ENCODE measurements around the gene CFAP45. TPM values are rescaled to one million over a fixed set of nuclear protein-coding genes. Genes with fewer than 3 reads are reported as not detected.

The CFAP45 gene
- total and polyA plus RNA-seq, 12 donors: 0.17 to 1.5 (median 0.56) TPM

DNA sequence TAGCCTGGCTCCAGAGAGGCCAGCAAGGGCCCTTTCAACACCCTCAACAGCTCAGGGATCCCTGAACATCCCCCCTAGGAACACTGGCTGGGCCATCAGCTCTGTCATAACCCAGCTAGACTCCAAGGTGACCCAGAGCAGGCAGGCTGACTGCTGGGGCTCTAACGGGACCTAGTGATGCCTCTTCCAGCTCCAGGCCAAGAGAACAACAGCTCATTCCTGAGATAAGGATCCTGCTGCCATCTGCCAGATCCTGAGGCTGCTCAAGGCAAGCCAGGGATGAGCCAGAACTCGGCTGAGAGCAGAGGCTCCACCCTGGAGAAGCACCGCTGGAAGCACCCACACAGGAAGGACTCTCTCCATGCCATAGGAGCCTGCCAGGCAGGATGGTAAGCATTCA is 39.5 kb downstream of the CFAP45 start:
- TF ChIP-seq, protein P1, sequence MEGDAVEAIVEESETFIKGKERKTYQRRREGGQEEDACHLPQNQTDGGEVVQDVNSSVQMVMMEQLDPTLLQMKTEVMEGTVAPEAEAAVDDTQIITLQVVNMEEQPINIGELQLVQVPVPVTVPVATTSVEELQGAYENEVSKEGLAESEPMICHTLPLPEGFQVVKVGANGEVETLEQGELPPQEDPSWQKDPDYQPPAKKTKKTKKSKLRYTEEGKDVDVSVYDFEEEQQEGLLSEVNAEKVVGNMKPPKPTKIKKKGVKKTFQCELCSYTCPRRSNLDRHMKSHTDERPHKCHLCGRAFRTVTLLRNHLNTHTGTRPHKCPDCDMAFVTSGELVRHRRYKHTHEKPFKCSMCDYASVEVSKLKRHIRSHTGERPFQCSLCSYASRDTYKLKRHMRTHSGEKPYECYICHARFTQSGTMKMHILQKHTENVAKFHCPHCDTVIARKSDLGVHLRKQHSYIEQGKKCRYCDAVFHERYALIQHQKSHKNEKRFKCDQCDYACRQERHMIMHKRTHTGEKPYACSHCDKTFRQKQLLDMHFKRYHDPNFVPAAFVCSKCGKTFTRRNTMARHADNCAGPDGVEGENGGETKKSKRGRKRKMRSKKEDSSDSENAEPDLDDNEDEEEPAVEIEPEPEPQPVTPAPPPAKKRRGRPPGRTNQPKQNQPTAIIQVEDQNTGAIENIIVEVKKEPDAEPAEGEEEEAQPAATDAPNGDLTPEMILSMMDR (IDR thresholded peaks at IDR 0.05): no peak
- no peak overlapping the region for H3K4me3 ChIP-seq
- no peak overlapping the region for H3K27ac ChIP-seq
- no peak for DNase-seq
- no peaks in the 10 kb centered on the region for H3K9me3 ChIP-seq
- WGBS, 2 donors: 35 to 41% methylated on average over 3 of the region's 3 CpGs
- no peaks in the 10 kb centered on the region for H3K27me3 ChIP-seq
- ATAC-seq: no peak
- H3K36me3 ChIP-seq: peaks cover 0 to 8% (median 0%) of the 10 kb centered on the region in 9 donors
- peaks cover 0 to 11% (median under 1%) of the 10 kb centered on the region in 9 donors for H3K4me1 ChIP-seq
- intact Hi-C loops (cut with DNase I): no loop called here

GRCh38 chr1:159859767-159860322 is 40.1 kb downstream of the CFAP45 start:
- H3K27me3 ChIP-seq: no peaks in the 10 kb centered on the region
- peaks cover 0 to 8% (median 0%) of the 10 kb centered on the region in 9 donors for H3K36me3 ChIP-seq
- intact Hi-C loops (cut with DNase I): loop anchor here in 2 of 10 donors (2.0 to 10.0 kb wide), 3 partner anchors 21 to 65 kb away; partner anchors contain the start of gene TAGLN2 (in 1 of the 2)
- no peak for ATAC-seq
- no peaks in the 10 kb centered on the region for H3K9me3 ChIP-seq
- TF ChIP-seq, protein P1 (IDR thresholded peaks at IDR 0.05): no peak
- H3K27ac ChIP-seq: no peak overlapping the region
- H3K4me1 ChIP-seq: peaks cover 0 to 16% (median 6%) of the 10 kb centered on the region in 9 donors
- H3K4me3 ChIP-seq: no peak overlapping the region
- DNase-seq: no peak
- WGBS, 2 donors: 85 to 94% methylated on average over 7 of the region's 7 CpGs

DNA sequence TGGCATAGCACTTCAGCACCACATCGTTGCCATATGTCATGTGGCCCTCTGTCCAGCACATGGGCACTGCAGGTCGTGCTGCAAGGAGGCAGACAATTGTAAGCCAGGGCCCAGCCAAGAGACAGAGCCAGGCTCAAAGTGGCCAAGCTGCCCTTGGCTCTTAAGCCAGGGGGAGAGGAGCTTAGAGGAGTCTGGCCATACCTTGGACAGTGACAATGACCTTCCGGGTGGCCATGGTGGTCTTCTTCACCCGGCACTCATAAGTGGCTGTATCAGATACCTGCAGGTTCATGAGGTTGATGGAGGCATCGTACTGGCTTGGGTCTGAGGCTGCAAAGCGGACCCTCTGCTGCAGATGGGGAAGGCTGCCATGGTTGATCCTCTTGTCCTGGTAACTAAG is 42.1 kb downstream of the CFAP45 start:
- Histone ChIP-seq H3K27ac (no peak overlapping the region), H3K4me3 (no peak overlapping the region), H3K9me3 (no peaks in the 10 kb centered on the region), H3K4me1 (peaks cover 0 to 26% (median 17%) of the 10 kb centered on the region in 9 donors), H3K36me3 (peaks cover 0 to 8% (median 0%) of the 10 kb centered on the region in 9 donors), H3K27me3 (no peaks in the 10 kb centered on the region)
- 91 to 95% methylated on average over 6 of the region's 6 CpGs for WGBS, 2 donors
- no peak for ATAC-seq
- TF ChIP-seq, protein P1 (IDR thresholded peaks at IDR 0.05): no peak
- DNase-seq: no peak
- intact Hi-C loops (cut with DNase I): loop anchor here in 2 of 10 donors (2.0 to 10.0 kb wide), 3 partner anchors 19 to 67 kb away; partner anchors contain the start of gene TAGLN2 (in 1 of the 2)

GRCh38 chr1:159856576-159856975 is 43.4 kb downstream of the CFAP45 start:
- Histone ChIP-seq H3K4me3 (no peak overlapping the region), H3K9me3 (no peaks in the 10 kb centered on the region), H3K27ac (no peak overlapping the region), H3K4me1 (peaks cover 0 to 26% (median 20%) of the 10 kb centered on the region in 9 donors), H3K27me3 (no peaks in the 10 kb centered on the region), H3K36me3 (peaks cover 0 to 7% (median 0%) of the 10 kb centered on the region in 9 donors)
- intact Hi-C loops (cut with DNase I): loop anchor here in 2 of 10 donors (5.0 to 10.0 kb wide), 2 partner anchors 66 to 68 kb away; partner anchors contain the start of gene TAGLN2 (in 1 of the 2)
- TF ChIP-seq, protein P1 (IDR thresholded peaks at IDR 0.05): no peak
- ATAC-seq (no peak), DNase-seq (no peak)
- 91 to 96% methylated on average over 1 of the region's 1 CpG for WGBS, 2 donors

All from heart right ventricle (tissue), 16 donors.